Heart left ventricle (tissue), 16 donors: ENCODE results near the gene SLC22A31. TPM values are rescaled to one million over a fixed set of nuclear protein-coding genes. Genes with fewer than 3 reads are reported as not detected.

Experiments used
- ATAC-seq, 4 donors: fragments of 200-7000 bp; cut with Tn5 transposase; one replicate each; pipeline ENCODE4 v1.9.1; 2020 to 2022; ENCODE audit warnings: moderate library complexity in 4 of 4, mild to moderate bottlenecking in 3 of 4, moderate number of reproducible peaks in 1 of 4
- DNase-seq, 5 donors: peaks; one replicate each; pipeline ENCODE4 v3.0.0-alpha.2; 2020
- H3K27ac ChIP-seq, 12 donors: fragments of 200-600 bp; sonication (generic) in 4 of 12; one replicate each; pipeline versions ENCODE4 v1.5.0 to v1.8.0; 2016 to 2022; ENCODE audit warnings: mild to moderate bottlenecking in 2 of 12
- H3K27me3 ChIP-seq, 9 donors: fragments of 200-600 bp; sonication (generic) in 2 of 9; one replicate each; pipeline versions ENCODE4 v1.5.1 to v1.8.0; 2016 to 2022; ENCODE audit warnings: mild to moderate bottlenecking in 3 of 9
- H3K36me3 ChIP-seq, 9 donors: fragments of 200-600 bp; sonication (generic) in 2 of 9; one replicate each; pipeline versions ENCODE4 v1.5.0 to v1.8.0; 2018 to 2022; ENCODE audit warnings: mild to moderate bottlenecking in 2 of 9
- H3K4me1 ChIP-seq, 12 donors: fragments of 200-600 bp; sonication (generic) in 4 of 12; one replicate each; pipeline versions ENCODE4 v1.5.0 to v1.8.0; 2016 to 2022; ENCODE audit warnings: mild to moderate bottlenecking in 3 of 12
- H3K4me3 ChIP-seq, 12 donors: fragments of 200-600 bp; sonication (generic) in 4 of 12; one replicate each; pipeline versions ENCODE4 v1.5.0 to v1.8.0; 2017 to 2022; ENCODE audit warnings: mild to moderate bottlenecking in 9 of 12, moderate library complexity in 4 of 12
- H3K9me3 ChIP-seq, 12 donors: fragments of 200-600 bp; sonication (generic) in 4 of 12; one replicate each; pipeline versions ENCODE4 v1.5.0 to v1.8.0; 2016 to 2022; ENCODE audit warnings: mild to moderate bottlenecking in 1 of 12
- POLR2A ChIP-seq, 2 donors: fragments of 450-650 bp; IDR thresholded peaks; one replicate each; pipeline ENCODE4 v1.6.1; 2017; ENCODE audit warnings: antibody characterized with exemption in 2 of 2, mild to moderate bottlenecking in 2 of 2, moderate library complexity in 2 of 2
- WGBS, 4 donors: extraction: QIAGEN DNeasy Blood & Tissue Kit in 2 of 4; methylation state at CpG; one replicate each; pipeline versions ENCODE4 v1.1.5 to v1.1.7; 2013 to 2018; 5-methylcytosine and 5-hydroxymethylcytosine counted together
- intact Hi-C, 10 donors: fragments of 100-400 bp; cut with DNase I; formaldehyde crosslinking; loops; one replicate each; pipeline versions ENCODE4 v1.11.1 to v1.14.2; 2022
- polyA plus RNA-seq, 2 donors: library from polyadenylated mRNA; stranded (reverse); fragments of 200-250 nt; gene quantifications; one replicate each; pipeline ENCODE4 v1.2.3, GENCODE V29; 2013
- total RNA-seq, 9 donors: library from RNA; depleted of rRNA in 2 of 9; stranded (reverse); fragments of >200 nt in 2 of 9; fragmentation: NEBNext Ultra II Directional in 3 of 9; extraction: Animal tissue kit (Norgen Biotek cat#: 25700) in 3 of 9; gene quantifications; one replicate each; pipeline versions ENCODE4 v1.1.0 to v1.2.4, GENCODE V29; 2016 to 2023
- TF ChIP-seq, protein P1 (sequence below), 12 donors: fragments of 200-600 bp; sonication (generic) in 4 of 12; IDR thresholded peaks; one replicate each; pipeline versions ENCODE4 v1.5.0 to v1.8.0; 2018 to 2022; ENCODE audit warnings: antibody characterized with exemption in 12 of 12, mild to moderate bottlenecking in 5 of 12
- donor health status: ischemic (EF 13 %, LVEDD 7.1; RV severe dilation, severe dysfunction).
- donor health status: healthy with polysubstance abuse.
- donor health status: DM: no; HTN: yes; CAD: no.
- donor health status: DM: no; HTN: no; CAD: no.
- donor health status: ischemic (EF 25% LVEDD 6.9; RV normal size, moderate dysfunction).
- donor health status: ischemic (EF 25% LVEDD 5.7; RV mildly dilated, moderate dysfunction).
- donor health status: healthy.
- donor health status: DM: yes; HTN: yes; CAD: no.
- donor health status: ischemic (EF 35%, LVEDD 5.7; RV mildly dilated, moderate dysfunction).
- donor health status: nonischemic (EF 11% LVEDD 7.7; RV severe dilation, severe dysfunction).
- donor health status: DM: yes; HTN: yes; CAD: no.
- donor health status: PGD.
- donor health status: ischemic (EF 29% LVEDD 5.4; RV normal size, mild dysfunction).
- donor health status: nonischemic (EF 23%, LVEDD 6.1; RV moderate dilation, normal function).

SLC22A31 gene
- total and polyA plus RNA-seq, 11 donors: 0.07 TPM; not detected in 10

GRCh38 chr16:89199241-89200123, 855 bp downstream of the SLC22A31 start:
- peaks cover 0 to 20% (median 0%) of the 10 kb centered on the region in 12 donors for H3K4me1 ChIP-seq
- intact Hi-C loops: loop anchor here in 1 of 10 donors (10.0 kb wide), 1 partner anchor 385 kb away; the partner anchor contains the start of gene APRT
- DNase-seq: peak in 1 of 5 donors; percentile 17

GRCh38 chr16:89198417-89199240, 1.7 kb downstream of the SLC22A31 start:
- peaks cover 25 to 59% (median 47%) of the 10 kb centered on the region in 9 donors for H3K27me3 ChIP-seq
- ATAC-seq: no peak

More at GRCh38 chr16:89199241-89200123, 855 bp downstream of the SLC22A31 start:
- 70 to 85% (median 81%) methylated on average over 10 to 22 of the region's 22 CpGs for WGBS, 4 donors
- ATAC-seq: no peak
- Histone ChIP-seq H3K36me3 (no peaks in the 10 kb centered on the region), H3K4me3 (no peak overlapping the region), H3K27ac (no peak overlapping the region), H3K9me3 (peaks cover 0 to 4% (median 0%) of the 10 kb centered on the region in 12 donors), H3K27me3 (peaks cover 25 to 66% (median 51%) of the 10 kb centered on the region in 9 donors)
- TF ChIP-seq POLR2A (IDR thresholded peaks at IDR 0.05): no peak
- TF ChIP-seq, protein P1, sequence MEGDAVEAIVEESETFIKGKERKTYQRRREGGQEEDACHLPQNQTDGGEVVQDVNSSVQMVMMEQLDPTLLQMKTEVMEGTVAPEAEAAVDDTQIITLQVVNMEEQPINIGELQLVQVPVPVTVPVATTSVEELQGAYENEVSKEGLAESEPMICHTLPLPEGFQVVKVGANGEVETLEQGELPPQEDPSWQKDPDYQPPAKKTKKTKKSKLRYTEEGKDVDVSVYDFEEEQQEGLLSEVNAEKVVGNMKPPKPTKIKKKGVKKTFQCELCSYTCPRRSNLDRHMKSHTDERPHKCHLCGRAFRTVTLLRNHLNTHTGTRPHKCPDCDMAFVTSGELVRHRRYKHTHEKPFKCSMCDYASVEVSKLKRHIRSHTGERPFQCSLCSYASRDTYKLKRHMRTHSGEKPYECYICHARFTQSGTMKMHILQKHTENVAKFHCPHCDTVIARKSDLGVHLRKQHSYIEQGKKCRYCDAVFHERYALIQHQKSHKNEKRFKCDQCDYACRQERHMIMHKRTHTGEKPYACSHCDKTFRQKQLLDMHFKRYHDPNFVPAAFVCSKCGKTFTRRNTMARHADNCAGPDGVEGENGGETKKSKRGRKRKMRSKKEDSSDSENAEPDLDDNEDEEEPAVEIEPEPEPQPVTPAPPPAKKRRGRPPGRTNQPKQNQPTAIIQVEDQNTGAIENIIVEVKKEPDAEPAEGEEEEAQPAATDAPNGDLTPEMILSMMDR (IDR thresholded peaks at IDR 0.05): no peak

GRCh38 chr16:89197633-89198416, 2.5 kb downstream of the SLC22A31 start:
- Histone ChIP-seq H3K27ac (no peak overlapping the region), H3K4me3 (no peak overlapping the region), H3K27me3 (peaks cover 25 to 51% (median 40%) of the 10 kb centered on the region in 9 donors), H3K36me3 (no peaks in the 10 kb centered on the region), H3K9me3 (peaks cover 0 to 4% (median 0%) of the 10 kb centered on the region in 12 donors), H3K4me1 (peaks cover 0 to 20% (median 0%) of the 10 kb centered on the region in 12 donors)
- intact Hi-C loops: loop anchor here in 1 of 10 donors (10.0 kb wide), 1 partner anchor 383 kb away; the partner anchor contains the start of gene APRT
- WGBS, 4 donors: 81 to 89% (median 84%) methylated on average over 17 to 26 of the region's 26 CpGs
- ATAC-seq (no peak), DNase-seq (peak in 2 of 5 donors; percentile 10 to 57)
- TF ChIP-seq, protein P1 (IDR thresholded peaks at IDR 0.05): no peak
- no peak for TF ChIP-seq POLR2A (IDR thresholded peaks at IDR 0.05)

More at GRCh38 chr16:89198417-89199240, 1.7 kb downstream of the SLC22A31 start:
- WGBS, 4 donors: 80 to 87% (median 84%) methylated on average over 17 to 28 of the region's 28 CpGs
- Histone ChIP-seq H3K9me3 (peaks cover 0 to 4% (median 0%) of the 10 kb centered on the region in 12 donors), H3K27ac (no peak overlapping the region), H3K4me1 (peaks cover 0 to 20% (median 0%) of the 10 kb centered on the region in 12 donors), H3K36me3 (no peaks in the 10 kb centered on the region), H3K4me3 (no peak overlapping the region)
- DNase-seq: peak in 2 of 5 donors; percentile 18 to 28
- intact Hi-C loops: loop anchor here in 1 of 10 donors (10.0 kb wide), 1 partner anchor 384 kb away; the partner anchor contains the start of gene APRT
- no peak for TF ChIP-seq POLR2A (IDR thresholded peaks at IDR 0.05)
- TF ChIP-seq, protein P1 (IDR thresholded peaks at IDR 0.05): no peak
